HCT116 (cell line): Measurements from ENCODE around the gene ACTR1B. TPM values are rescaled to one million over a fixed set of nuclear protein-coding genes. Genes with fewer than 3 reads are reported as not detected.

Experiments used
- ATAC-seq: fragments of 200-7000 bp; cut with Tn5 transposase; 2 replicates; pipeline ENCODE4 v1.9.1; 2020; ENCODE audit warnings: mild to moderate bottlenecking, moderate library complexity
- BruUV-seq: library from RNA; stranded (reverse); fragments of 400-500 nt; replicated peaks from 2 replicates; lab custom pipeline; 2021; lab: Mats Ljungman, UMichigan
- CTCF ChIA-PET: fragments of 300-600 bp; sonication (Branson Sonifier 250); formaldehyde crosslinking; loops from one replicate; lab custom pipeline; 2021; ENCODE audit warnings: antibody characterized with exemption; lab: Charles Lee
- POLR2A ChIA-PET: fragments of 300-600, 350-600 bp; sonication (Branson Sonifier 250); formaldehyde crosslinking; loops from one replicate; lab custom pipeline; 2021; ENCODE audit warnings: antibody characterized with exemption; lab: Charles Lee
- RAD21 ChIA-PET, 2 experiments: fragments of 300-600 bp; sonication (Branson Sonifier 250); formaldehyde crosslinking; loops; one replicate each; lab custom pipeline; 2023; ENCODE audit warnings: low total read pairs in 2 of 2; ENCODE audit not compliant: uncharacterized antibody in 2 of 2, unreplicated experiment in 2 of 2, low non-redundant PET in 1 of 2; lab: Charles Lee
- DNase-seq: peaks from one replicate; pipeline ENCODE4 v3.0.0-alpha.2; 2010; ENCODE audit warnings: low read depth, low spot score
- H2AFZ ChIP-seq: fragments of 200-600 bp; shearing (Covaris generic), sonication (generic); 2 replicates; pipeline ENCODE4 v1.6.1; 2017; ENCODE audit warnings: low read depth, mixed run types, mixed read lengths, antibody characterized with exemption, low read length; ENCODE audit not compliant: poor library complexity, severe bottlenecking
- H3K27ac ChIP-seq: 2 replicates; pipeline ENCODE4 v1.5.1; 2012; ENCODE audit warnings: low read depth, low read length
- H3K27me3 ChIP-seq: fragments of 200-600 bp; sonication (generic); 2 replicates; pipeline ENCODE4 v1.6.1; 2016; ENCODE audit warnings: mixed run types, low read length, mixed read lengths; ENCODE audit not compliant: insufficient read depth
- H3K36me3 ChIP-seq, 2 experiments: fragments of 200-500 bp in 1 of 2; fragments of 200-600 bp in 1 of 2; sonication (Bioruptor generic) in 1 of 2; sonication (generic) in 1 of 2; 2 replicates each; pipeline versions ENCODE4 v1.5.1 to v1.6.1; 2014 to 2016; ENCODE audit warnings: low read length in 2 of 2, inconsistent platforms in 1 of 2, mixed read lengths in 1 of 2, mixed run types in 1 of 2; ENCODE audit not compliant: insufficient read depth in 2 of 2, control insufficient read depth in 1 of 2
- H3K4me1 ChIP-seq, 2 experiments: fragments of 200-600 bp in 1 of 2; sonication (generic) in 1 of 2; 2 replicates each; pipeline versions ENCODE4 v1.5.1 to v1.6.1; 2012 to 2017; ENCODE audit warnings: low read length in 2 of 2, inconsistent platforms in 1 of 2, mild to moderate bottlenecking in 1 of 2, mixed read lengths in 1 of 2, mixed run types in 1 of 2, moderate library complexity in 1 of 2; ENCODE audit not compliant: insufficient read depth in 2 of 2, control insufficient read depth in 1 of 2
- H3K4me2 ChIP-seq: fragments of 200-600 bp; sonication (generic); 2 replicates; pipeline ENCODE4 v1.6.1; 2017; ENCODE audit warnings: mixed run types, low read length, mixed read lengths
- H3K4me3 ChIP-seq, 2 experiments: fragments of 200-600 bp in 1 of 2; sonication (generic) in 1 of 2; replicated peaks in 1 of 2; 2 replicates each; pipeline ENCODE4 v1.5.1; 2011 to 2016; ENCODE audit warnings: low read length in 2 of 2, control low read depth in 1 of 2, low read depth in 1 of 2, mild to moderate bottlenecking in 1 of 2, mixed read lengths in 1 of 2, mixed run types in 1 of 2
- H3K79me2 ChIP-seq: fragments of 200-600 bp; sonication (generic); 2 replicates; pipeline ENCODE4 v1.6.1; 2017; ENCODE audit warnings: mild to moderate bottlenecking, mixed run types, low read length, moderate library complexity, mixed read lengths; ENCODE audit not compliant: insufficient read depth
- H3K9ac ChIP-seq: fragments of 200-600 bp; sonication (generic); 2 replicates; pipeline ENCODE4 v1.6.1; 2016; ENCODE audit warnings: low read length, mixed read lengths
- H3K9me2 ChIP-seq: fragments of 200-600 bp; sonication (generic), shearing (Covaris generic); 2 replicates; pipeline ENCODE4 v1.6.1; 2017; ENCODE audit warnings: mixed run types, mild to moderate bottlenecking, moderate library complexity; ENCODE audit not compliant: insufficient read depth
- H3K9me3 ChIP-seq, 2 experiments: fragments of 200-500 bp in 1 of 2; fragments of 200-600 bp in 1 of 2; sonication (Bioruptor generic) in 1 of 2; sonication (generic) in 1 of 2; 2 replicates each; pipeline ENCODE4 v1.6.1; 2014 to 2017; ENCODE audit warnings: low read length in 2 of 2, mixed read lengths in 2 of 2, inconsistent platforms in 1 of 2, low read depth in 1 of 2, mild to moderate bottlenecking in 1 of 2, mixed run types in 1 of 2, moderate library complexity in 1 of 2; ENCODE audit not compliant: control insufficient read depth in 1 of 2, insufficient read depth in 1 of 2
- H4K20me1 ChIP-seq: fragments of 200-600 bp; sonication (generic), shearing (Covaris generic); 2 replicates; pipeline ENCODE4 v1.6.1; 2017; ENCODE audit warnings: mixed run types, mild to moderate bottlenecking, moderate library complexity; ENCODE audit not compliant: insufficient read depth
- ATF3 ChIP-seq: IDR thresholded peaks from 2 replicates; pipeline ENCODE4 v1.6.1; 2012
- CEBPB ChIP-seq: IDR thresholded peaks from 2 replicates; pipeline ENCODE4 v1.6.1; 2012; ENCODE audit warnings: low read depth
- ELF1 ChIP-seq: IDR thresholded peaks from 2 replicates; pipeline ENCODE4 v1.6.1; 2012; ENCODE audit warnings: low read depth, borderline replicate concordance
- EZH2phosphoT487 ChIP-seq: fragments of 200-600 bp; IDR thresholded peaks from 2 replicates; pipeline ENCODE4 v1.6.1; 2018; ENCODE audit warnings: antibody characterized with exemption, borderline replicate concordance
- FOSL1 ChIP-seq: IDR thresholded peaks from 2 replicates; pipeline ENCODE4 v1.6.1; 2012; ENCODE audit warnings: low read depth
- MAX ChIP-seq: IDR thresholded peaks from 2 replicates; pipeline ENCODE4 v1.6.1; 2012
- POLR2A ChIP-seq: IDR thresholded peaks from 2 replicates; pipeline ENCODE4 v1.7.0; 2011; ENCODE audit warnings: borderline replicate concordance; ENCODE audit not compliant: insufficient read depth, insufficient read length; ENCODE audit errors: extremely low read depth
- POLR2AphosphoS5 ChIP-seq: IDR thresholded peaks from 2 replicates; pipeline ENCODE4 v1.6.1; 2011; ENCODE audit warnings: mild to moderate bottlenecking, low read depth, low read length, moderate library complexity
- SIN3A ChIP-seq: IDR thresholded peaks from 2 replicates; pipeline ENCODE4 v1.6.1; 2012; ENCODE audit warnings: low read depth
- SP1 ChIP-seq: IDR thresholded peaks from 2 replicates; pipeline ENCODE4 v1.6.1; 2012; ENCODE audit warnings: low read depth
- SRF ChIP-seq: IDR thresholded peaks from 2 replicates; pipeline ENCODE4 v1.6.1; 2012; ENCODE audit warnings: low read depth
- TCF7L2 ChIP-seq: IDR thresholded peaks from 2 replicates; pipeline ENCODE4 v1.7.0; 2011; ENCODE audit warnings: borderline replicate concordance, inconsistent platforms; ENCODE audit not compliant: insufficient read depth, insufficient read length; ENCODE audit errors: extremely low read depth
- ZBTB33 ChIP-seq: IDR thresholded peaks from 2 replicates; pipeline ENCODE4 v1.6.1; 2011; ENCODE audit warnings: mild to moderate bottlenecking, low read length, moderate library complexity; ENCODE audit not compliant: insufficient replicate concordance; ENCODE audit errors: extremely low read depth
- ZFX ChIP-seq: fragments of 450-650 bp; IDR thresholded peaks from 2 replicates; pipeline ENCODE4 v1.6.1; 2017
- intact Hi-C: fragments of 100-400 bp; cut with micrococcal nuclease; formaldehyde crosslinking; loops from 2 replicates; pipeline ENCODE4 v1.10.0; 2022
- total RNA-seq: library from RNA; stranded (reverse); gene quantifications from one replicate; pipeline ENCODE4 v1.2.1, GENCODE V29; 2021; ENCODE audit not compliant: unreplicated experiment

Gene ACTR1B
- total RNA-seq, 1 experiment from 2014 or later, result 42.8 TPM

- no peak overlapping the region for H3K9ac ChIP-seq
- no peaks in the 10 kb centered on the region for H4K20me1 ChIP-seq
- peaks cover 0 to 4% of the 10 kb centered on the region in 2 experiments; a peak in 2 of 4 replicates for H3K4me1 ChIP-seq
- no peak overlapping the region for H3K27ac ChIP-seq
- RAD21 ChIA-PET, result no interaction called here
- intact Hi-C loops, result no loop called here
- H3K9me3 ChIP-seq, result no peaks in the 10 kb centered on the region
- no peak overlapping the region for H3K4me2 ChIP-seq
- H3K4me3 ChIP-seq, result no peak overlapping the region
- no peak for TF ChIP-seq MAX
- no peak for TF ChIP-seq POLR2AphosphoS5
- TF ChIP-seq POLR2A, result no peak
- no peak for TF ChIP-seq EZH2phosphoT487
- no peak for TF ChIP-seq SP1
- no peak for TF ChIP-seq ELF1
- no peak for TF ChIP-seq TCF7L2
- no peak for TF ChIP-seq ZBTB33
- no peak for DNase-seq
- POLR2A ChIA-PET, result no interaction called here
- H3K27me3 ChIP-seq, result no peaks in the 10 kb centered on the region
- no peak for ATAC-seq
- no peaks in the 10 kb centered on the region for H3K79me2 ChIP-seq
- H2AFZ ChIP-seq, result no peak overlapping the region
- H3K36me3 ChIP-seq, result no peaks in the 10 kb centered on the region
- BruUV-seq, result no TSS peak
- no peaks in the 10 kb centered on the region for H3K9me2 ChIP-seq
- CTCF ChIA-PET, result no interaction called here
Observed at GRCh38 chr2:97704989-97705388, 41.1 kb upstream of the ACTR1B start.

- no peaks in the 10 kb centered on the region for H3K9me3 ChIP-seq
- no peaks in the 10 kb centered on the region for H3K4me1 ChIP-seq
- DNase-seq (no peak), ATAC-seq (no peak)
- no peak overlapping the region for H2AFZ ChIP-seq
- TF ChIP-seq ZBTB33 (no peak), SRF (no peak), SIN3A (no peak), CEBPB (no peak), MAX (no peak), ZFX (no peak), FOSL1 (no peak), ATF3 (no peak), SP1 (no peak)
- ChIA-PET RAD21 (no interaction called here), POLR2A (no interaction called here), CTCF (no interaction called here)
- no peaks in the 10 kb centered on the region for H3K79me2 ChIP-seq
- no peaks in the 10 kb centered on the region for H3K27me3 ChIP-seq
- no peak overlapping the region for H3K4me3 ChIP-seq
- no peaks in the 10 kb centered on the region for H4K20me1 ChIP-seq
- no peaks in the 10 kb centered on the region for H3K9me2 ChIP-seq
- H3K36me3 ChIP-seq, result no peaks in the 10 kb centered on the region
- no peak overlapping the region for H3K27ac ChIP-seq
- intact Hi-C loops, result no loop called here
- H3K9ac ChIP-seq, result no peak overlapping the region
- H3K4me2 ChIP-seq, result no peak overlapping the region
- no TSS peak for BruUV-seq
Observed at GRCh38 chr2:97703741-97704140, 39.9 kb upstream of the ACTR1B start.
